NCI-H69 (cell line): ENCODE results near the gene FAF2.
"Not testable (repeated sequence)": the region's sequence is repeated elsewhere in the genome, so short reads cannot be mapped to it uniquely, and the experiment has no call there.

Experiments
- DNase-seq: peaks from one replicate; lab custom pipeline; 2025; lab: John Stamatoyannopoulos, UW

FAF2 gene

GRCh38 chr5:176542596-176543427, 94.6 kb downstream of the FAF2 start:
- DNase-seq = peak; percentile 81

GRCh38 chr5:176543428-176544182, 95.4 kb downstream of the FAF2 start:
- DNase-seq = peak; percentile 93

GRCh38 chr5:176545388-176545736, 97.2 kb downstream of the FAF2 start:
- DNase-seq = no peak

GRCh38 chr5:176545737-176546509, 97.7 kb downstream of the FAF2 start:
- no peak for DNase-seq

- DNase-seq = peak; percentile 28
Observed at GRCh38 chr5:176547802-176548201, 99.6 kb downstream of the FAF2 start.

GRCh38 chr5:176548967-176549444, 100.8 kb downstream of the FAF2 start, which contains the start of gene CDHR2:
CDHR2 (plus strand) TSS chr5:176549342; CDS start chr5:176565353, 16,011 bp downstream.
- DNase-seq = no peak

- no peak for DNase-seq
Observed at GRCh38 chr5:176549871-176550270, 101.7 kb downstream of the FAF2 start.

- no peak for DNase-seq
Observed at GRCh38 chr5:176550275-176550831, 102.2 kb downstream of the FAF2 start.

- not testable (repeated sequence) for DNase-seq
Observed at GRCh38 chr5:176550937-176551336, 102.8 kb downstream of the FAF2 start.

- DNase-seq = no peak
Observed at GRCh38 chr5:176552332-176552869, 104.2 kb downstream of the FAF2 start.

- DNase-seq = peak; percentile 85
Observed at GRCh38 chr5:176553260-176554085, 105.3 kb downstream of the FAF2 start.

GRCh38 chr5:176557846-176558245, 109.7 kb downstream of the FAF2 start:
- DNase-seq = no peak
